NB4 (cell line): ENCODE measurements around the gene AKR1B15.
A peak's percentile ranks its signal among the peaks of the same experiment; 100 is the strongest.

Experiments
- DNase-seq: peaks from one replicate; pipeline ENCODE4 v3.0.0; 2010; ENCODE audit warnings: low read depth
- H3K4me3 ChIP-seq: one replicate; pipeline ENCODE4 v1.5.1; 2011; ENCODE audit warnings: mild to moderate bottlenecking, low read depth, low read length, moderate library complexity
- MYC ChIP-seq: IDR thresholded peaks from 2 replicates; pipeline ENCODE4 v1.6.1; 2011; ENCODE audit warnings: low read depth, low read length
- POLR2A ChIP-seq: IDR thresholded peaks from 2 replicates; pipeline ENCODE4 v1.6.1; 2011; ENCODE audit warnings: mild to moderate bottlenecking; ENCODE audit not compliant: insufficient read length; ENCODE audit errors: extremely low read depth
- TF ChIP-seq, protein P1 (sequence below): IDR thresholded peaks from 2 replicates; pipeline ENCODE4 v1.6.1; 2011; ENCODE audit warnings: low read depth, low read length
- TF ChIP-seq, protein P2 (sequence below): IDR thresholded peaks from one replicate; pipeline ENCODE4 v1.5.1; 2012; ENCODE audit warnings: low read depth, low read length

AKR1B15 gene

DNA sequence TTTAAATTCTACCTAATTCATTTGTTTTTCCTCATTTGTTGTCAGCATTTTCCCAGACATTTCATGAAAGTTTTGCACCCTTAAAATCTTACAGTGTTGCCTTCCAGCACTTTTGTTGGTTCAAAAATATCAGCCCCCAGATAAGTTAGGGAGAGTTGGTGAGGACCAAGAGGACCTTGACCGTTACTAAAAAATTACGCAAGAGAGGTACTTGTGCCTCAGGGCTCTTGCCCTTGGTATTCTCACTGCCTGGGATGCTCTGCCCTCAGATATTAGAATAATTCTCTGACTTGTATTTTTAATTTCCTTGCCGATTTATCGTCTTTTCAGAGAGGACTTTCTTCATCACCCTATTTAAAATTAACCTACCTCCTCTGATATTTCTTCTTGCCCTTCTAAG is 3.5 kb upstream of the AKR1B15 start:
- H3K4me3 ChIP-seq, result no peak overlapping the region
- TF ChIP-seq, protein P1, sequence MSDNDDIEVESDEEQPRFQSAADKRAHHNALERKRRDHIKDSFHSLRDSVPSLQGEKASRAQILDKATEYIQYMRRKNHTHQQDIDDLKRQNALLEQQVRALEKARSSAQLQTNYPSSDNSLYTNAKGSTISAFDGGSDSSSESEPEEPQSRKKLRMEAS, result no peak
- TF ChIP-seq MYC, result no peak
- TF ChIP-seq POLR2A, result no peak
- TF ChIP-seq, protein P2, sequence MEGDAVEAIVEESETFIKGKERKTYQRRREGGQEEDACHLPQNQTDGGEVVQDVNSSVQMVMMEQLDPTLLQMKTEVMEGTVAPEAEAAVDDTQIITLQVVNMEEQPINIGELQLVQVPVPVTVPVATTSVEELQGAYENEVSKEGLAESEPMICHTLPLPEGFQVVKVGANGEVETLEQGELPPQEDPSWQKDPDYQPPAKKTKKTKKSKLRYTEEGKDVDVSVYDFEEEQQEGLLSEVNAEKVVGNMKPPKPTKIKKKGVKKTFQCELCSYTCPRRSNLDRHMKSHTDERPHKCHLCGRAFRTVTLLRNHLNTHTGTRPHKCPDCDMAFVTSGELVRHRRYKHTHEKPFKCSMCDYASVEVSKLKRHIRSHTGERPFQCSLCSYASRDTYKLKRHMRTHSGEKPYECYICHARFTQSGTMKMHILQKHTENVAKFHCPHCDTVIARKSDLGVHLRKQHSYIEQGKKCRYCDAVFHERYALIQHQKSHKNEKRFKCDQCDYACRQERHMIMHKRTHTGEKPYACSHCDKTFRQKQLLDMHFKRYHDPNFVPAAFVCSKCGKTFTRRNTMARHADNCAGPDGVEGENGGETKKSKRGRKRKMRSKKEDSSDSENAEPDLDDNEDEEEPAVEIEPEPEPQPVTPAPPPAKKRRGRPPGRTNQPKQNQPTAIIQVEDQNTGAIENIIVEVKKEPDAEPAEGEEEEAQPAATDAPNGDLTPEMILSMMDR, result no peak
- no peak for DNase-seq

DNA sequence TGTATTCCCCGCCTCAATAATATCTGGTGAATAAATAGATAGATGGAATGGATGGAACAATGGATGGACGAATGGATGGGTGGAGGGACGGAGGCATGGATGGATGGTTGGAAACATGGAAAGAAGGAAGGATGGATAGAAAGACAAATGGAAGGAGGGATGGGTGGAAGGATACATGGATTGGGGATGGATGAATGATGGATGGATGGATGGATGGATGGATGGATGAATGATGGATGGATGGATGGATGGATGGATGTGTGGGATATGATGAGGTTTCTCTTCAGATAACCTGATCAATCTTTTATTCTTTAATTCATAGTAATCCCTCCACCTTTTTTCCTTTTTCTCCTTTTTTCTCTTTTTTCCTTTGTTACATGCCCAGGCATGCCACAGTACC is 3.0 kb upstream of the AKR1B15 start:
- no peak for TF ChIP-seq POLR2A
- TF ChIP-seq, protein P1, result no peak
- TF ChIP-seq, protein P2, result no peak
- no peak for TF ChIP-seq MYC
- H3K4me3 ChIP-seq, result no peak overlapping the region
- DNase-seq, result no peak

DNA sequence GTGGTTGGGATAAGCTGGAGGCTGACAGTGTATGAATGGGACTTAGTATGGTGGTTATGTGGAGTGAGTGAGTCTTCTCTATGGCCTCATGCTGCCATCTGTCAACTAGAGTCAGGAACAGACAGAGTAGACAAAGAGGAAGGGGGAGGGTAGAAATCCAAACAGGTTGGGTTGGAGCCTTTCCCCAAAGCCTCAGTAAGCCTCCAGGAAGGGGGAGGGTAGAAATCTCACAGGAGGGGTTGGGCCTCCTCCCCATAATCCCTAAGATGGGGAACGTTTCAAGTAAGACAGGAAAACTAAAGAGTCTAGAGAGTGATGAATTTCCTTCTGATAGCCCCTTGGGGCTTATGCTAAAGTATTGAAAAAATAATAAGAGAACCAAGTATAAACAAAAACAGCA is 2.0 kb upstream of the AKR1B15 start:
- no peak for DNase-seq
- H3K4me3 ChIP-seq, result no peak overlapping the region
- TF ChIP-seq POLR2A, result no peak
- TF ChIP-seq, protein P1, result no peak
- TF ChIP-seq, protein P2, result no peak
- TF ChIP-seq MYC, result no peak

DNA sequence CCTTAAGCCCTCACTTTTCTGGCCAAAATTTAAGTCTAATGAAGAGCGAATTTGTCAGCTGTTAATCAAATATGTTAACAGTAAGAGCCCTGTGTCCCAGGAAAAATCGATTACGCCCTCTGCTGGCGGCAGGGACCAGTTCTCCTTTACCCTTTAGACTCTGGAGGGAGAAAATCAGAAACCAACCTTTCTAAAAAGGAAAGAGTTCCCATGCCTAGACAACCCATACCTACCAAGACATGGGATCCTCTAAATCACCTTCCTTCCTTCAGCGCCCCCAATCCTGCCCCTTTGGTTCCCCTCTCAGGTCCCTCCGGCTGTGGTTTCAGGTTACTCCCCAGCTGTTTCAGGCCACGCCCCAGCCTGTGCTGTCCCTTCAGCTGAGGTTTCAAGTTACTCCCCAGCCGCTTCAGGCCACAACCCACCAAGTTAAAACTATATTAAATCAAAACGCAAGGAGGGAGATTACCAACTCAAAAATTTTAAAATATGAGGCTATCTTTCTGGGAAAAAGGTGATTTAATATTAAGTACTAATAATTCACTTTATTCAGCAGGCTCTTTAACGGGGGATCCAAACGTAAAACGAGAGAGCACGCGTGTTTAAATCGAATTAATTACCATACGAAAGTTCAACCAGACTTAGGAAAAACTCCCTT is 1.4 kb upstream of the AKR1B15 start:
- no peak overlapping the region for H3K4me3 ChIP-seq
- DNase-seq, result peak; percentile 72
- TF ChIP-seq, protein P2, result peak; percentile 93
- TF ChIP-seq MYC, result no peak

DNA sequence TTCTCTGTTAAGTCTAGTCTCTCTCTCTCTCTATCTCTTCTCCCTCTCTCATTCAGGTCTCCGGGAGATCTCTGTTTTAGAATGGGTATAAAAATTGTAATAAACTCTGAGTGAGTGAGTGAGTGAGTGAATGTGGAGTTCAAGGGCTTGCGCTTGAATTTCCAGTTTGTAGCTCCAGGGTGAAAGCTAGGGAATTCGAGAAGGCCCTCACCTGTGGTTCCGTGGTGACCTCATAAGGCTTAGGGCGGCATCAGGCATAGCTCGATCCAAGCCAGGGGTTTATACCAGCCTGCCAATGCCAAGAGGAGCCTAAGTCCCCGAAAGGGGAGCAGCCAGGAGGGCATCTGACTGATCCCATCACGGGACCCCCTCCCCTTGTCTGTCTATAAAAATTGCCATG is 456 bp downstream of the AKR1B15 start:
- no peak overlapping the region for H3K4me3 ChIP-seq
- DNase-seq, result no peak
- TF ChIP-seq, protein P1, result no peak
- TF ChIP-seq MYC, result no peak
- TF ChIP-seq, protein P2, result no peak
- no peak for TF ChIP-seq POLR2A

DNA sequence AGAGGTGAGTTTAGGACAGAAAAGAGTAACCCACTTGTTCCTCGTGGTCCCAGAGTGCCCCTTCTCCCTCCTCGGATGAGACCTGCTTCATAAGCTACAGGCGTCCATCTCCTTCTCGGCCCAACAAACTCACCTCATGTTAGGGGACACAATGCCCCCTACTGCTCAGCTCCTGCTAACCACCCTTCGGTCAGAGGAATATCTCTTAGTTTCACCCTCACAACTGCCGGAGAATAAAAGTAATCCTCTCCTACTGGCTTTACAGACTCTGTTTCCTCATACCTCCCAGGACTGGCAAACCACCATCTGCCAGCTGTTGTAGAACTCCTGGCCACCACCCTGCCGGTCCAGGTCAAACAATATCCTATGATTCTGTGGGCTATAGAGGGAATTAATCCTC is 3.2 kb downstream of the AKR1B15 start:
- H3K4me3 ChIP-seq, result no peak overlapping the region
- DNase-seq, result peak; percentile 28
- TF ChIP-seq, protein P2, result peak; percentile 12
- TF ChIP-seq MYC, result no peak
